BJ (cell line): ENCODE measurements around the gene BRAP. TPM values are rescaled to one million over a fixed set of nuclear protein-coding genes. Genes with fewer than 3 reads are reported as not detected.
"Not testable (repeated sequence)": the region's sequence is repeated elsewhere in the genome, so short reads cannot be mapped to it uniquely, and the experiment has no call there.

ENCODE experiments used
- CTCF ChIA-PET: fragments of 350-600 bp; formaldehyde crosslinking; extraction: SDS; loops from one replicate; lab custom pipeline; 2021; ENCODE audit warnings: antibody characterized with exemption, inconsistent platforms; lab: Yijun Ruan, JAX
- POLR2A ChIA-PET: fragments of 300-600 bp; sonication (Branson Sonifier 250); formaldehyde crosslinking; extraction: SDS; loops from one replicate; lab custom pipeline; 2021; ENCODE audit warnings: antibody characterized with exemption; lab: Charles Lee
- DNase-seq: peaks from one replicate; pipeline ENCODE4 v3.0.0-alpha.2; 2011; ENCODE audit warnings: low read depth
- H3K27me3 ChIP-seq: 2 replicates; pipeline ENCODE4 v1.6.0; 2011; ENCODE audit warnings: low read length; ENCODE audit not compliant: control insufficient read depth, insufficient read depth
- H3K36me3 ChIP-seq: 2 replicates; pipeline ENCODE4 v1.5.1; 2011; ENCODE audit warnings: low read length; ENCODE audit not compliant: control insufficient read depth, insufficient read depth
- H3K4me3 ChIP-seq: 2 replicates; pipeline ENCODE4 v1.5.1; 2011; ENCODE audit warnings: low read depth, mild to moderate bottlenecking, control low read depth, low read length
- CTCF ChIP-seq: IDR thresholded peaks from 2 replicates; pipeline ENCODE4 v1.5.1; 2011; ENCODE audit warnings: low read depth, mild to moderate bottlenecking, control low read depth, inconsistent platforms, low read length, moderate library complexity; ENCODE audit not compliant: insufficient read depth
- polyA plus RNA-seq: library from polyadenylated mRNA; depleted of rRNA; stranded (reverse); fragments of >200 nt; gene quantifications from 2 replicates; pipeline ENCODE4 v1.2.3, GENCODE V29; 2011; rRNA removed

The BRAP gene
- polyA plus RNA-seq, 1 experiment = 15.8 TPM

GRCh38 chr12:111596985-111597830 is 88.5 kb downstream of the BRAP start:
- no peaks in the 10 kb centered on the region for H3K27me3 ChIP-seq
- H3K4me3 ChIP-seq = peak overlapping the region; percentile 99
- ChIA-PET CTCF (interaction anchor here (0.7 kb wide), 1 partner anchor 78 kb away, joined by 3 read pairs; no protein-coding TSS in a partner anchor), POLR2A (no interaction called here)
- TF ChIP-seq CTCF = no peak
- no peaks in the 10 kb centered on the region for H3K36me3 ChIP-seq
- no peak for DNase-seq

GRCh38 chr12:111595341-111595835 is 90.4 kb downstream of the BRAP start:
- CTCF ChIA-PET = interaction anchor here (1.9 kb wide), 1 partner anchor 65 kb away, joined by 5 read pairs; no protein-coding TSS in a partner anchor

More at GRCh38 chr12:111595341-111595835, 90.4 kb downstream of the BRAP start:
- POLR2A ChIA-PET = interaction anchor here (0.7 kb wide), 1 partner anchor 44 kb away, joined by 4 read pairs; no protein-coding TSS in a partner anchor
- not testable (repeated sequence) for H3K4me3 ChIP-seq, H3K36me3 ChIP-seq, DNase-seq, H3K27me3 ChIP-seq

Other genes with a start within 250 kb of the BRAP start
- gene ATXN2, start 86.6 kb downstream of the BRAP start, polyA plus RNA-seq = 21.5 and 30.3 TPM in 2 replicates
- gene ACAD10, start 97 bp upstream of the BRAP start, polyA plus RNA-seq = 9.9 and 15.4 TPM in 2 replicates
- gene ALDH2, start 81.0 kb upstream of the BRAP start, polyA plus RNA-seq = 44.5 and 48.8 TPM in 2 replicates
- 32.5 and 32.9 TPM in 2 replicates for gene MAPKAPK5, start 156.3 kb upstream of the BRAP start, polyA plus RNA-seq